Activated CD4-positive, alpha-beta T cell treated with anti-CD3 and anti-CD28 coated beads, Interleukin-2, amount 10 ng/mL, durations not matched to agents 7 days and 5 days (primary cell): Measurements from ENCODE around the gene CDCA4. TPM values are rescaled to one million over a fixed set of nuclear protein-coding genes. Genes with fewer than 3 reads are reported as not detected.

ENCODE experiments used
- CTCF ChIA-PET: fragments of 350-600 bp; sonication (Branson Sonifier 250); formaldehyde crosslinking; loops from one replicate; lab custom pipeline; 2021; ENCODE audit warnings: antibody characterized with exemption; lab: Charles Lee
- POLR2A ChIA-PET: fragments of 350-600 bp; sonication (Branson Sonifier 250); formaldehyde crosslinking; loops from one replicate; lab custom pipeline; 2021; ENCODE audit warnings: antibody characterized with exemption; lab: Charles Lee
- DNase-seq: peaks from one replicate; pipeline ENCODE4 v3.0.0-alpha.2; 2020
- H3K27ac Mint-ChIP-seq: one replicate; pipeline ENCODE4 v1.8.0; 2021; ENCODE audit warnings: mild to moderate bottlenecking, moderate library complexity, mixed read lengths
- H3K27me3 Mint-ChIP-seq: one replicate; pipeline ENCODE4 v1.8.0; 2021; ENCODE audit warnings: mixed read lengths
- H3K36me3 Mint-ChIP-seq: one replicate; pipeline ENCODE4 v1.8.0; 2021; ENCODE audit warnings: low read depth, mixed read lengths
- H3K4me1 Mint-ChIP-seq: one replicate; pipeline ENCODE4 v1.8.0; 2021; ENCODE audit warnings: mixed read lengths
- H3K4me3 Mint-ChIP-seq: one replicate; pipeline ENCODE4 v1.8.0; 2021; ENCODE audit warnings: mild to moderate bottlenecking, moderate library complexity, mixed read lengths
- H3K9me3 Mint-ChIP-seq: one replicate; pipeline ENCODE4 v1.8.0; 2021; ENCODE audit warnings: mixed read lengths
- total RNA-seq, 2 experiments: library from RNA; stranded (reverse); gene quantifications; one replicate each; pipeline ENCODE4 v1.2.3, GENCODE V29; 2021

Gene CDCA4
- total RNA-seq, 2 experiments from 2014 or later: 53.0 to 56.6 TPM

DNA sequence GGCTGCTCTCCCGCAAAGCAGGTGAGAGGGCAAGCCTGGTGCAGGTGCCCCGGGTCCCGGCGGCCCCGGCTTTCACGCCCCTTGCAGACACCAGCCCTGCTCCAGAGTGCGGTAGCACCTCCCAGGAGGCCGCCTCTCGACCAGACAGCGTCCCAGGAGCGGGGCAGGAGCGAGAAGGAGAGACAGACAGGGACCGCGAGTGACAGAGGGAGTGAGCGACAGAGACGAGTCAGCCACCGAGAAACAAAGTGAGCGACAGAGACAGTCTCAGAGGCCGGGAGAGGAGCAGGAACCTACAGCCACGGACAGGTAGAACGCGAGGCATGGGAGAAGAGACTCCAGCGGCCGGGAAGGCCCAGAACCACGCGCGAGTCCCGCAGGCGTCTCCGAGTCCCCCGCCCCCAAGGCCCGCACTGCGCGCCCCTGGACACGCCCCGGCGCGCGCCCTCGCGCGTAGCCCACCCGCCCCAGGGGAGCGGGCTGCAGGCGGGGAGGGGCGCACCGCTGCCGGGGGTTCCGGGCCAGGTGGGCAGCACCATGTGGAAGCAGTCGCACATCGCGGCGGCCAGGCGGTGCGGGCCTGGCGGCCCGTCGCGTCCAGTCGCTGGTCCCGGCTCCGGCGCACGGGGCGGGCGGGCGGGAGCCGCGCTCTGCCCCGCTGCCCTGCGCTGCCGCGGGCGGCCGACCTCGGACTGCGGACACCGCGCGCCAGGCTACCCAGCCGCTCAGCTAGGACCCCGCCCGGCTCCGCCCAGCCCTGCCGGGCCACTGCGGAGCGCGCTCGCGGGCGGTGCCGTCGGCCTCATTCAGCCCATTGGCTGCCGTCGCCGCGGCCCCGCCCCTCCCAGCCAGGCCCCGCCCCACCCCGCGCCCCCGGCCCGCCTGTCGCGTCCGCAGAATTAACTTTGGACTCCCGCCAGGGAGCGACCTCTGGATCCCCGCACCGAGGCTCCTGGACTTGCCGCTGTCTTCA, 42.9 kb downstream of the CDCA4 start, which contains the start of gene AHNAK2:
AHNAK2 (minus strand) TSS at position 694 of the 973 bp plus-strand sequence; CDS start at position 557, 137 bp downstream.
- ChIA-PET POLR2A (no interaction called here), CTCF (interaction anchor here (0.5 kb wide), 1 partner anchor 67 kb away, joined by 4 read pairs; no protein-coding TSS in a partner anchor)
- Mint-ChIP-seq H3K27me3 (peaks cover 24% of the 10 kb centered on the region), H3K4me3 (peak within 1 kb of the TSS; percentile 67), H3K4me1 (peaks cover 16% of the 10 kb centered on the region), H3K9me3 (no peaks in the 10 kb centered on the region), H3K36me3 (peaks cover 2% of the 10 kb centered on the region), H3K27ac (peak within 1 kb of the TSS; percentile 77)
- peak; percentile 55 for DNase-seq

DNA sequence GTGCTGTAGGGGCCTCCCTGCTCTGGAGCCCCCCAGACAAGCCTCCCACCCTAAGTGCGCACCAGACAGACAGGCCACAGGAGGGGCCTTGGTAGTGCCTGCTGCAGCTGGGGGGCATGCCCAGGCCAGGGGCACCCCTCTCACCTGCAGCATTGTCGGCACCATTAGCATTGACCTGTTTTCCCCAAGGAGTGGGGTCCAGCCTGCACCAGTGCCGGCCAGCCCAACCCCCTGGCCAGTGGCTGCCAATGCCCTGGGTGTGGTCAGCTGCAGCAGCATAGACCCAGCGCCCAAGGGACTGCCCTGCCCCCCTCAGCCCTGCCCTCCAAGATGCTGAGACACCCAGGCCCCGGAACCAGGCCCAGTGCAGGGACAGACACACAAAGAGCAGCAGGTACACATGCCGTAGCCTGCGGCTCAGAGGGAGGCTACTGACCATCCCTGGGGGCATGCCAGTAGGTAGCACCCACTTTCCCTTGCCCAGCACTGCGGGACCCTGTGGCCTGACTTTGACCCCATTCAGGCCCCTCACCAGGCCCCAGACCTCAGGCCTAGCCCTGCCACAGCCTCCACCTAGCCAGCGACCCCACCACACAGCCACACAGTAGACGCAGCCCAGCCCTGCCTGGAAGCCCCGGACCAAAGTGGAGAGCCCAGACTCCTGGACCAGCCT, 43.7 kb downstream of the CDCA4 start:
- no peak overlapping the region for H3K27ac Mint-ChIP-seq
- CTCF ChIA-PET: interaction anchor here (8.4 kb wide), 1 partner anchor 67 kb away, joined by 94 read pairs; no protein-coding TSS in a partner anchor
- no peak for DNase-seq
- H3K27me3 Mint-ChIP-seq: peaks cover 24% of the 10 kb centered on the region
- H3K4me3 Mint-ChIP-seq: peak overlapping the region; percentile 38
- H3K4me1 Mint-ChIP-seq: peaks cover 16% of the 10 kb centered on the region
- peaks cover 2% of the 10 kb centered on the region for H3K36me3 Mint-ChIP-seq
- POLR2A ChIA-PET: no interaction called here
- H3K9me3 Mint-ChIP-seq: no peaks in the 10 kb centered on the region

- peaks cover 16% of the 10 kb centered on the region for H3K4me1 Mint-ChIP-seq
- peak; percentile 85 for DNase-seq
- POLR2A ChIA-PET: no interaction called here
- H3K4me3 Mint-ChIP-seq: no peak overlapping the region
- H3K36me3 Mint-ChIP-seq: peaks cover 2% of the 10 kb centered on the region
- CTCF ChIA-PET: interaction anchor here (0.8 to 8.4 kb wide), 5 partner anchors 9 to 110 kb away, joined by 3 to 94 read pairs (median 6); no protein-coding TSS in a partner anchor
- no peaks in the 10 kb centered on the region for H3K9me3 Mint-ChIP-seq
- H3K27ac Mint-ChIP-seq: peak overlapping the region; percentile 57
- H3K27me3 Mint-ChIP-seq: peaks cover 24% of the 10 kb centered on the region
These were observed 44.5 kb downstream of the CDCA4 start for GRCh38 chr14:104976198-104977007.

DNA sequence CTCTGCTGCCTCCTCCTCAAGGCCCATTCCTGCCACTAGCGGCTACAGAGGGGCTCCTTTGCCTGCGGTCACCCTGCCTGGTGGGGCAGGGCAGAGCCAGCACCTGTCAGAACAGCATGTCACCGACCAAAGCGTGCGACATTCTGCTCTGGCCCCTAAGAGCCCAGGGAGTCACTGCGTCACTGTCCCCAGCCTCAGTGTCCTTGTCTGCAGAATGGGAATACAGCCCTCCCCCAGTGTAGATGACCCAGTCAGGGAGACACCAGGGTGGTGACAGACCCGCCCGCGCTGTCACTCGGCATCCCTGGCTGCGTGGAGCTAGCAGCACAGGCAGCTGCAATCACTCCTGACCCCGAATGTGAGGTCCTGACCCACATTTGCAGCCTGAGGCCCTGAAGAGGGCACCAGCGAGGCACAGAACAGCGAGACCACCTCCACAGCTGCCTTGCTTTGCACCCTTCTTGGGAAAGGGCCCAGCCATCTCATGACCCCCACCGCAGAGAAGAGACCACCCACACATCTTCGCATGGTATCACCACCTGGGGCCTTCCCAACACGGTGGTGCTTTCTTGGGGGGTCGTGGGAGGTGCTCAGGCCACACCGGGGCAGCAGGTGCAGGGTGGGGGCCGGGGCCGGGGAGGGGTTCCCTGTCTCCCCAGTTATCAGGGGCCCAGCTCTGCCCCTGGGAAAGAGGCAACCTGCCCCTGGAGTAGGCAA, 45.2 kb downstream of the CDCA4 start:
- no peak overlapping the region for H3K27ac Mint-ChIP-seq
- peaks cover 24% of the 10 kb centered on the region for H3K27me3 Mint-ChIP-seq
- DNase-seq: no peak
- H3K4me3 Mint-ChIP-seq: no peak overlapping the region
- H3K9me3 Mint-ChIP-seq: no peaks in the 10 kb centered on the region
- peaks cover 2% of the 10 kb centered on the region for H3K36me3 Mint-ChIP-seq
- H3K4me1 Mint-ChIP-seq: peaks cover 16% of the 10 kb centered on the region
- ChIA-PET POLR2A (no interaction called here), CTCF (interaction anchor here (0.6 to 8.4 kb wide), 9 partner anchors 9 to 1470 kb away, joined by 3 to 94 read pairs (median 5); partner anchors contain the start of gene GPR132)

GRCh38 chr14:104974665-104975390, 46.1 kb downstream of the CDCA4 start:
- H3K4me3 Mint-ChIP-seq: no peak overlapping the region
- CTCF ChIA-PET: interaction anchor here (0.7 to 8.4 kb wide), 10 partner anchors 8 to 111 kb away, joined by 3 to 94 read pairs (median 4); partner anchors contain the start of gene GPR132
- no peaks in the 10 kb centered on the region for H3K9me3 Mint-ChIP-seq
- DNase-seq: no peak
- H3K27ac Mint-ChIP-seq: no peak overlapping the region
- POLR2A ChIA-PET: no interaction called here
- peaks cover 2% of the 10 kb centered on the region for H3K36me3 Mint-ChIP-seq
- peaks cover 22% of the 10 kb centered on the region for H3K27me3 Mint-ChIP-seq
- peaks cover 16% of the 10 kb centered on the region for H3K4me1 Mint-ChIP-seq

GRCh38 chr14:104974146-104974541, 46.7 kb downstream of the CDCA4 start:
- H3K27ac Mint-ChIP-seq: no peak overlapping the region
- no peaks in the 10 kb centered on the region for H3K9me3 Mint-ChIP-seq
- peaks cover 2% of the 10 kb centered on the region for H3K36me3 Mint-ChIP-seq
- peaks cover 16% of the 10 kb centered on the region for H3K27me3 Mint-ChIP-seq
- peaks cover 15% of the 10 kb centered on the region for H3K4me1 Mint-ChIP-seq
- ChIA-PET POLR2A (no interaction called here), CTCF (interaction anchor here (0.7 to 8.4 kb wide), 7 partner anchors 10 to 512 kb away, joined by 3 to 94 read pairs (median 6); no protein-coding TSS in a partner anchor)
- no peak for DNase-seq
- H3K4me3 Mint-ChIP-seq: no peak overlapping the region

DNA sequence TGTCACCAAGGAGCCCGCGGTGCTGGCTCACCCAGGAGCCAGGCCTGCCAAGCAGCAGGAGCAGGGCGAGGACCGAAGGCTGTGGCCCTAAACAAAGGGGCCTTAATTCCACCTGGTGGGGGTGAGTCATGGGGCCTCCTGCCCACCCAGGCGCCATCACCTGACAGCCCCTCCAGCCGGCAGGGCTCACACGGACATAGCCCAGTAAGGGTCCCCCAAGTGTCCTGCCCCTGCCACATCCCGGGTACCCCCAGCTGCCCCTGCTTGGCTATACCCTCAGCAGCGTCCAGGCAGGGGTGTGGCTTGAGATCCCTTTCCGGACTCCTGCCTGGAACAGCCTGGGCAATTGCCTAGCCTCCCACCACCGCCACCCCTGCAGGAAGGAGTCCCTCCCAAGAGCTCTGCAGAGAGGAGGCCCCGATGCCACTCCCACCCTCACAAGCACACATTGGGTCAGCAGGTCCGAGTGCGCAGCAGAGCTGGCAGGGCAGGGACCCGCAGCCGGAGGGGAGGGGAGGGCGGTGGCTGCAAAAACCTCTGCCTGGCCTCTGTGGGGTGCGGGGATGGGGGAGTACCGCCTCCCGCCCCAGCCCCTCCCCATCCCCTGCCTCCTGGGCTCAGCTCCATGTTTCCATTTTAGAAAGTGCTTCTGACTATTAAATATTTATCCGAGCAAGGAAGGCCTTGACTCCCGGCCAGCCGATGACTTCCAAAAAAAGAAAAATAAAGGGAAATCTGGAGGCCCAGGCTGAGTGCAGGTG, 47.3 kb downstream of the CDCA4 start:
- peaks cover 2% of the 10 kb centered on the region for H3K36me3 Mint-ChIP-seq
- H3K27ac Mint-ChIP-seq: no peak overlapping the region
- CTCF ChIA-PET: interaction anchor here (0.7 to 8.4 kb wide), 7 partner anchors 10 to 513 kb away, joined by 3 to 94 read pairs (median 4); no protein-coding TSS in a partner anchor
- H3K4me1 Mint-ChIP-seq: peaks cover 11% of the 10 kb centered on the region
- H3K27me3 Mint-ChIP-seq: peaks cover 13% of the 10 kb centered on the region
- no peak overlapping the region for H3K4me3 Mint-ChIP-seq
- no peak for DNase-seq
- H3K9me3 Mint-ChIP-seq: no peaks in the 10 kb centered on the region
- POLR2A ChIA-PET: interaction anchor here (0.6 kb wide), 1 partner anchor 80 kb away, joined by 5 read pairs; no protein-coding TSS in a partner anchor

DNA sequence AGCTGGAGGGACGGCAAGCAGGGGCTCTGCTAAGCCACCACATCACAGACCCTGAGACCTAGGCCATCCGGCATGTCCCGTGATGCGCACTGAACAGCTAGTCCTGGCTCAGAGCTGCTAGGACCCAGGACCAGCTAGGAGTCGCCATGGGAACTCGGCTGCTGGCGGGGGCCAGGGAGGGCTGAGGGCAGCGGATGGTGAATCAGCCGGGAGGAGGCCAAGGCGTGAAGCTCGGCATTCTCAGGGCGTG, 47.8 kb downstream of the CDCA4 start:
- POLR2A ChIA-PET: no interaction called here
- Mint-ChIP-seq H3K27me3 (peaks cover 11% of the 10 kb centered on the region), H3K27ac (no peak overlapping the region), H3K9me3 (no peaks in the 10 kb centered on the region), H3K4me3 (no peak overlapping the region), H3K36me3 (peaks cover 2% of the 10 kb centered on the region), H3K4me1 (peaks cover 11% of the 10 kb centered on the region)
- CTCF ChIA-PET: interaction anchor here (0.8 to 8.4 kb wide), 3 partner anchors 9 to 117 kb away, joined by 3 to 94 read pairs (median 9); no protein-coding TSS in a partner anchor
- DNase-seq: no peak

DNA sequence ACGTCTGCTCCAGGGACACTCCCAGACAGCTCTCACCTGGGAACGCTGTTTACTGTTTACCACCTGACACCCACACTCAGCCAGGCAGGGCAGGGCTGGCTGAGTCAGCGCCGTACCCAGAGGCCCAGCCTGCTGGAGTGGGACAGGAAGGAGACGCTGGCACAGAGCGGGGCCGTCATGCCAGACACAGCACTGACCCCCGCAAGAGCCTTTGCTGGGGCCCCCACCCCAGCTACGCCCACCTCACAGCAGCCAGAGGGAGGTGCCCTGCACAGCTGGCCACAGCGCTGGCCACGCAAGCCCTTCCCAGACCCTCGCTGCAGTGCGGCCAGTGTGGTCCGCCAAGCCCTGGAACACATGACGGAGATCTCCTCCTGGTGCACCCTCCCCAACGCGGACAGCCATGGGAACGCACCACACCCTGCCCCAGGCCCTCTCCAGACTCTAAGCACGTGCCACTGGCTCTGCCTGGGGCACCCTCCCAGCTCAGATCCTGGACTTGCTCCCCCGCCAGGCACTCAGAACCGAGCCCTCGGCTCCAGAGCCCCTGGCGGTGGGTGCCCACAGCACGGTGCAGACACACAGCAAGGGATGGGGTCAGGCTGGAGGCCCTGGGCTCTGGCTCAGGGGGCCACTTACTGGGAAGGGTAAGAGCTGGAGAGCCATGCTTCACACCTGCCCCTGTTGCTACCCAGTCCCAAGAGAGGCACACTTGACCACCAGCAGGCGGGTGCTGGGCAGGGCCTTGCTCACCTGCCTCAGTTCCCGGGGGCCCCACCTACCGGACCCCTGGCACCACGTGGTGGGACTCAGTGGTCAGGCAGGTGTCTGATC, 48.4 kb downstream of the CDCA4 start:
- ChIA-PET CTCF (interaction anchor here (0.8 to 8.4 kb wide), 2 partner anchors 72 to 118 kb away, joined by 3 to 94 read pairs; no protein-coding TSS in a partner anchor), POLR2A (no interaction called here)
- Mint-ChIP-seq H3K4me1 (peaks cover 8% of the 10 kb centered on the region), H3K36me3 (peaks cover 2% of the 10 kb centered on the region), H3K27me3 (peaks cover 8% of the 10 kb centered on the region), H3K4me3 (no peak overlapping the region), H3K27ac (no peak overlapping the region), H3K9me3 (no peaks in the 10 kb centered on the region)
- no peak for DNase-seq
